Hematopoietic multipotent progenitor cell treated with erythropoietin and hydrocortisone succinate and interleukin-3 and kit ligand, for 15 days (in vitro differentiated cells): ENCODE results near the gene USE1.

ENCODE experiments used
- DNase-seq: peaks from one replicate; pipeline ENCODE4 v3.0.0-alpha.2; 2015; ENCODE audit warnings: low spot score

USE1 gene

DNA sequence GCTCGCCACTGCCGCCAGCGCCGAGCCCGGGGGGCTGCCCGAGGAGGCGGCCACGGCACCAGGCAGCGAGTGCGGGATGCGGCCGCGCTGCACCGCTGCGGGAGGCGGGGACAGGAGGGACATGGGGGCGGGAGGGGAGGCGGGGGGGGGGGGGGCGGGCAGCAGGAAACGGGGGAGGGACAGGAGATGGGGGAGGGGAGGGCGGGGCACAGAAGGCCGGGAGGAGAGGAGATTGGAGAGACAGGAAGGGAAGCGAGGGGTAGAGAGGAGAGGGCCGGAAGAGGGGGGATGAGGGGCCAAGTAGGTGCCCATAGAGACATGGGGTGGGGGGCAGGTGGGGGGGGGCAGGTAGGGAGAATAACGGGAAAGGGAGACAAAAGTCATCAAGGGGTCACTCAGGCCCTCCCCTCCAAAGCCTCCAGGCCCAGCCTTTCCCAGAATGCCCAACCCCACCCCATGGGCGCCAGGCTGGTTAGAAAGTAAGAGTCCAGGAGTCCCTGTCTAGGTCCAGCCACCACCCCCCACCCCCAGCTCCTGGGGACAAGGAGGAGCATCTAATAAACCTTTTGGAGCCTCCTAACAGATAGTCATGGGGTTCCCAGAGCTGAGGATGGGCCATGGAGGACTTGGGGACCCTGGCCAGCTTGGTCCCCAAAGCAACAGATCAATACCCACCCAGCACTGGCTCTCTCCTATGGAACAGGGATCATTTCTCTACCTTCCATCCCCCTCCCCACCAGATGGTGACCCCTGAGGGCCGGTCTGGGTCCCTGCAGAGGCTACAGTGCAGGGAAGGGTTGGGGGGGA lies 21.0 kb downstream of the USE1 start:
- DNase-seq: no peak

DNA sequence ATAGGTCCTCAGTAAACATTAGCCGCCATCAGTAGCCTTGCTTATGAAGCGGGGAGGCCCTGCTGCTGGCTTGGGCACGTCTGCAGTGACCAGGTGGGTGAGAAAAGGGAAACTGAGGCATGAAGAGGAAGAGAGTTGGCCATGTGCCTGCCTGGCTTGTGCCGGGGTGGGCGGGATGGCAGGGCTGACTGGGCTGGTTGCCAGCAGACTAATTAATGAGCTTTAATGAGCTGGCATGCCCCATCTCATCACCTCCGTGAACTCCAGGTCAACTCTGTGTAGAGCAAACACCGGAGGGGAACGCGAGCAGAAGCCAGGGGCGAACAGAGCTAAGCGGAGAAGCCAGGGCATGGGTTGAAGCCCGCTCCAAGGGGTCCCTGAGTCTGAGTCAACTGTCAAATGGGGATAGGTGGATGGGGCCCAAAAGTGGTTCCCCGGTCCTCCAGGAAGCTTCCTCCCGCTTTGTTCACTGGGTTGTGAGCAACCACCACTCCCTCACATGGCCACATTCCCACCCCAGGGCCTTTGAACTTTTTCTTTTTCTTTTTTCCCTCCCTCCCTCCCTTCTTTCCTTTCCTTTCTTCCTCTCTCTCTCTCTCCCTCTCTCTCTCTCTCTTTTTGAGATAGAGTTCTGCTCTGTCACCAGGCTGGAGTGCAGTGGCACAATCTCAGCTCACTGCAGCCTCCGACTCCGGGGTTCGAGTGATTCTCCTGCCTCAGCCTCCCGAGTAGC lies 21.8 kb downstream of the USE1 start:
- DNase-seq: no peak

DNA sequence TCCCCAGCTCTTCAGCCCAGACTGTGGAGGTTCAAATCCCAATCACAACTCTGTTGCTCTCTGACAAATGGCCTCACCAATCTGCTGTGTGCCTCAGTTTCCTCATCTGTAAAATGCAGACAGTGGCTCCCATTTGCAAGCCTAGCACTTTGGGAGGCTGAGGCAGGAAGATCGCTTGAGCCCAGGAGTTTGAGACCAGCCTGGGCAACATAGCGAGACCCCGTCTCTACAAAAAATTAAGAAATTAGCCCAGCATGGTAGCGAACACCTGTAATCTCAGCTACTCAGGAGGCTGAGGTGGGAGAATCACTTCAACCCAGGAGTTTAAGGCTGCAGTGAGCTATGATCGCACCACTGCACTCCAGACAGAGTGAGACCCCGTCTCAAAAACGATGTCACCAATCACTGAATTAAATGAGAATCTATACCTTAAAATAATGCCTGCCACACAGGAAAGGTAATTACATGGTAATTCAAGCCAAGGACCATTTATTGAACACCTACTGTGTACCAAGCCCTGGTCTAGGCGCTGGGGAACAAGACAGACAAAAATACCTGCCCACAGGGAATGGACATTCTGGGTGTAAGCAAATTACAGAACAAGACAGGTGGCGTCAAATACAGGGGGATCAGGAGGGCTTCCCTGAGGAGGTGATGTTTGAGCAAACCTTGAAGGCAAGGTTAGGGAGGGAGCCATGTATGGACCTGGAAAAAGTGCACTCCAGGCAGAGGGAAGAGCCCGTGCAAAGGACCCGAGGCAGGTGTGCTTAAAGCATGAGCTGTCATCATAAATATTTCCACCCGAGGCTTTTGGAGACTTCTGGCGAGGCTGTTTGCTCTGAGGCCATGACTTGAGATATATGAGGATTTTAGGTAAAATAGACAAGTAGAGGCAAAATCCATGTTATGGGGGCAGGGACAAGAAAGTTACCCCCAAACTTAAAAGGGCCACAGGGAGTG lies 22.9 kb downstream of the USE1 start:
- no peak for DNase-seq

DNA sequence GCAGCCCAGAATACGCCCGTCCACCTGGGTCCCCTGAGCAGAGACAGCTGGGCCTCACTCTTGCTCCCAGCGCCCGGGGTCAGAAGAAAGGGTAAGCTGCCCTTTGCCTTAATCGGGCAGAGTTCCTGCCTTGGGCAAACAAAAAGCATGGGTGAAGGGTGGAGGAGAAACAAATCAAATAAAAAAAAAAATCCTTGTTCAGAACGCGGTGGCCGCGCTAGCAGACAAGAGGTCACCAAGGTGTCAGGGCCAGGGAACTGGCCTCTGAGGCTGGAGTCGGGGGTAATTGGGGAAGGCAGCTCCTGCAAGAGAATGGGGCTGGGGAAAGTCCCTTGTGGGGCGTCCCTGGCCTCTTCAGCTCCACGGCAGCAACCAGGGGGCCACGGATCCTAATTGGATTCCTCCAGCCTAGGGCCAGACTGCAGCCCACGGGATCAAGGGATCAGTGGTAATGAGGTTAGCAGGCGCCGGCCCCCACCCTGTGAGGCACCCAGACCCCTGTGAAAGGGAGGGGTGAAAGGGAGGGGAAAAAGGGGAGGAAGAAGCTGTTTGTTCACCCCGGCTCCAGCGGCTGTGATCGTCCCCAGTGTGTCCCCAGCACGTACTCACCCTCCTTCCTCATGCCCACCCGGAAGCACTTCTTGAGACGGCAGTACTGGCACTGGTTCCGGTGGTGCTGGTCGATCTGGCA lies 25.1 kb downstream of the USE1 start:
- DNase-seq: no peak

DNA sequence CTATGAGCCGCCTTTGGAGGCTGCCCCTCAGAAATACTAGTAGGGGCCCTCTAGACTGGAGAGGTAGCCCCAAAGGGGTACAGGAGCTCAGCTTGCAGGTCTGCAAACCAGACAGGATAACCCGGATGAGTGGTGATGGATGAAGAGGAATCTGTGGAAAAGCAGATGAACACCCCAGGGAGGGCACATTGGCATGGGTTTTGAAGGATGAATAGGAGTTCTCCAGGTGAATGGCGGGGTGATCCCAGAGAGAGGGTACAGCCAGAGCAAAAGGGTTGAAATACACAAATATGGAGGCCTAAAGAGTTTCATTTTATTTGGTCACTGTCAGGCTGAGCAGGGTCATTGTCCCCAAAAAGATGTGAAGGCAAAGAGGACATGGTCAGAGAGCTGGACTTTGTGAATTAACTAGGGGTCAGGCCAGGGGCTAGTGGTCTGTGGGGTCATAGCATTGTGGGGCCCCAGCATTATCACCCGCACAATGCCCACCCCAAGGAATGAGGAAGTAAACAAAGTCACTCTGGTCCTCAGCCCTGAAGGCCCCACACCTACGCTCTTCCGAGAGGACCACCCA lies 25.8 kb downstream of the USE1 start:
- DNase-seq: no peak

GRCh38 chr19:17242431-17243208 lies 27.5 kb downstream of the USE1 start:
- no peak for DNase-seq

DNA sequence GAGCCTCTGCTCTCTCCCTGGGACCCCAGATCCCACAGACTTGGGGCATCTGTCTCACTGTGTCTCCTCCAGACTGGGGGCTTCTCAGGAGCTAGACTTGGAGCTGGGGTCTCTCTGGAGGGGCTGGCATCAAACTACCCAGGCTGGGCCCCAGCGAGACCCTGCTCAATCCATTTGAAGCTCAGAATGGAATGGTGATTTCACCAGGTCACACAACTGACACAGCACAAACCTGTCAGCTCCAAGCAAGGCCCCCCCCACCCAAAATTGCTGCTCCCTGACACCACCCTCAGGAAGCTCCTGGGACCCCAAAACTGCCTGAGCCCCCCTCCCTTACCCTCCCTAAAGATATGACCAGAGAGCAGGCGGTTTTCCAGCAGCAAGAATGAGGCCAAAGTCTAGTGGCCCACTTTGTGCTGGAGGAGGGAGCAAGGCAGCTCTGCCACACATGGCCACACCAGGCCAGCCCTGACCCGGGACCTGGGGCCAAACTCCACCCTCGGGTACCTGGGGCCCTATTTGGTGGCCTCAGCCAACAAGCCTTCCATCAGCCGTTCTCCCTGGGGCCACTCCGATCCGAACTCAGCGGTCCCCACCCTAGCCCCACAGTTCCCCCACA lies 28.2 kb downstream of the USE1 start:
- no peak for DNase-seq

DNA sequence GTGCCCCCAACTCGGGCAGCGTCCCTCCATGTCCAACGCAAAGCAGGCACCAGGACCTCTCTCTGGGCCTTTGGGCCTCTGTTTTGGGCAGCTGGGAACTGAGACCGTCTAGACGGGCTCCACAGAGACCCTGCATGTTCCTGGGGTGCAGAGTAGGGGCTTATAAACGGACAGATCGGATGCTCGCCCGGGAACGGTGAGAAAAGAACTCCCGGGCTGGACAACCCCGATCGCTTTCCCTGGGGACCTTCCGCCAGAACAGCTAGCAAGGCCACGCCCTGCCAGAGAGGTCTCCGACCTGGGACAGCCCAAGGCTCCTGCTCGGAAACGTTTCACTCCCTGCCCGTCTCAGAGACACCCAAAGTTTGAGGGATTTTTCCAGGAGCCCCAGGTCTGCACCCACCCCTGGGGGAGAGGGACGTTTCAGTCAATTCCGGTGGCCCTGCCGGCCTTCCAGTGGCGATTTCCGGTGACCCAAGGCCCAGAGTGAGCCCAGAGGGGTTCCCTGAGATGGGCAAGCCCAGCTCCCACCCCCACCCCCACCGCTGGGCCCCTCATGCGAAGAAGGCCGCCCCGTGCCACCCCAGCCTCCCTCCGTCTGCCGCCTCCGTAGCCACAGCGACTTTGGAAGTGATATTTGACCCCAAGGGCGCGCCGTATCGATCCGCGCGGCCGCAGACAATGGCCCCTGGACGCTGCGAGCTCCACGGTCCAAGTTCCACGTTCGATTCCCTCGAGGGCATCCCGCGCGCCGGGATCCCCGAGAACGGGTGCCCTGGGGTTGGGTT lies 28.9 kb downstream of the USE1 start:
- no peak for DNase-seq

GRCh38 chr19:17244618-17245534 lies 29.7 kb downstream of the USE1 start:
- no peak for DNase-seq

GRCh38 chr19:17245535-17245984 lies 30.4 kb downstream of the USE1 start, which contains the start of gene NR2F6:
TSS of gene NR2F6 (minus strand) at chr19:17245919. CDS start at chr19:17245220, 699 bp downstream.
- DNase-seq: no peak

GRCh38 chr19:17246681-17247425 lies 31.7 kb downstream of the USE1 start:
- no peak for DNase-seq

- no peak for DNase-seq
Measured at GRCh38 chr19:17248011-17248776, 33.0 kb downstream of the USE1 start.

GRCh38 chr19:17249887-17250548 lies 34.9 kb downstream of the USE1 start:
- DNase-seq: no peak

- DNase-seq: no peak
Measured at GRCh38 chr19:17254636-17255035, 39.5 kb downstream of the USE1 start.

GRCh38 chr19:17255150-17255621 lies 40.0 kb downstream of the USE1 start:
- DNase-seq: no peak

- no peak for DNase-seq
Measured at GRCh38 chr19:17256130-17256529, 41.0 kb downstream of the USE1 start.
